Hepatocyte (in vitro differentiated cells): ENCODE measurements around the gene BET1L. TPM values are rescaled to one million over a fixed set of nuclear protein-coding genes. Genes with fewer than 3 reads are reported as not detected.

Experiments used
- DNase-seq: peaks from one replicate; pipeline ENCODE4 v3.0.0-alpha.2; 2016; ENCODE audit warnings: low spot score
- H2AFZ ChIP-seq: fragments of 200-600 bp; sonication (generic); 2 replicates; pipeline ENCODE4 v1.6.0; 2016; ENCODE audit warnings: antibody characterized with exemption, mild to moderate bottlenecking
- H3K27ac ChIP-seq: fragments of 200-600 bp; sonication (generic); 2 replicates; pipeline ENCODE4 v1.5.1; 2016; ENCODE audit warnings: mild to moderate bottlenecking
- H3K27me3 ChIP-seq: fragments of 200-600 bp; sonication (generic); 2 replicates; pipeline ENCODE4 v1.6.1; 2016
- H3K36me3 ChIP-seq: fragments of 200-600 bp; sonication (generic); replicated peaks from 2 replicates; pipeline ENCODE4 v1.5.1; 2016; ENCODE audit warnings: low read depth; ENCODE audit not compliant: insufficient read depth
- H3K4me1 ChIP-seq: fragments of 200-600 bp; sonication (generic); 2 replicates; pipeline ENCODE4 v1.5.1; 2016; ENCODE audit warnings: mild to moderate bottlenecking, moderate library complexity; ENCODE audit not compliant: insufficient read depth
- H3K4me2 ChIP-seq: fragments of 200-600 bp; sonication (generic); 2 replicates; pipeline ENCODE4 v1.6.0; 2016
- H3K4me3 ChIP-seq: fragments of 200-600 bp; sonication (generic); 2 replicates; pipeline ENCODE4 v1.5.1; 2016; ENCODE audit warnings: mild to moderate bottlenecking
- H3K79me2 ChIP-seq: fragments of 200-600 bp; sonication (generic); 2 replicates; pipeline ENCODE4 v1.6.0; 2017; ENCODE audit warnings: mild to moderate bottlenecking
- H3K9me2 ChIP-seq: fragments of 200-600 bp; sonication (generic); replicated peaks from 2 replicates; pipeline ENCODE4 v1.6.0; 2017; ENCODE audit warnings: mild to moderate bottlenecking; ENCODE audit not compliant: insufficient read depth
- H3K9me3 ChIP-seq: fragments of 200-600 bp; sonication (generic); 2 replicates; pipeline ENCODE4 v1.5.1; 2016; ENCODE audit warnings: low read depth, mild to moderate bottlenecking
- H4K20me1 ChIP-seq: fragments of 200-600 bp; sonication (generic); 2 replicates; pipeline ENCODE4 v1.6.0; 2016; ENCODE audit warnings: mild to moderate bottlenecking; ENCODE audit not compliant: insufficient read depth, poor library complexity, severe bottlenecking
- CTCF ChIP-seq: fragments of 200-600 bp; sonication (generic); IDR thresholded peaks from 2 replicates; pipeline ENCODE4 v1.5.1; 2016; ENCODE audit warnings: antibody characterized with exemption, mild to moderate bottlenecking; ENCODE audit not compliant: poor library complexity
- EZH2 ChIP-seq: fragments of 200-600 bp; sonication (generic); IDR thresholded peaks from 2 replicates; pipeline ENCODE4 v1.6.1; 2016; ENCODE audit warnings: antibody characterized with exemption, mild to moderate bottlenecking, borderline replicate concordance
- EZH2phosphoT487 ChIP-seq: fragments of 200-600 bp; sonication (generic); IDR thresholded peaks from one replicate; pipeline ENCODE4 v1.6.1; 2018; ENCODE audit warnings: antibody characterized with exemption, mild to moderate bottlenecking, low read depth, moderate library complexity; ENCODE audit not compliant: unreplicated experiment, severe bottlenecking
- WGBS: methylation state at CpG from one replicate; pipeline ENCODE4 v1.1.6; 2016; ENCODE audit warnings: low lambda C conversion rate; ENCODE audit errors: missing lambda C conversion rate; 5-methylcytosine and 5-hydroxymethylcytosine counted together
- polyA plus RNA-seq: library from polyadenylated mRNA; unstranded; fragments of >200 nt; fragmentation: Nextera tagmentation; extraction: Ambion mirVana; gene quantifications from 2 replicates; pipeline ENCODE4 v1.2.1, GENCODE V29; 2016
- total RNA-seq: library from RNA; depleted of rRNA; stranded (reverse); fragments of >200 nt; gene quantifications from 2 replicates; pipeline ENCODE4 v1.2.3, GENCODE V29; 2014

BET1L gene
- total and polyA plus RNA-seq, 2 experiments from 2014 or later: 33.9 to 70.5 TPM

- TF ChIP-seq EZH2phosphoT487 (no peak), CTCF (no peak), EZH2 (no peak)
- H3K9me3 ChIP-seq: no peaks in the 10 kb centered on the region
- no peak overlapping the region for H3K4me3 ChIP-seq
- H2AFZ ChIP-seq: no peak overlapping the region
- no peaks in the 10 kb centered on the region for H3K9me2 ChIP-seq
- H3K4me2 ChIP-seq: no peak overlapping the region
- no peaks in the 10 kb centered on the region for H3K79me2 ChIP-seq
- 88% methylated on average over 5 of the region's 5 CpGs for WGBS
- no peak for DNase-seq
- no peaks in the 10 kb centered on the region for H3K36me3 ChIP-seq
- no peak overlapping the region for H3K27ac ChIP-seq
- H4K20me1 ChIP-seq: no peaks in the 10 kb centered on the region
- no peaks in the 10 kb centered on the region for H3K4me1 ChIP-seq
- no peaks in the 10 kb centered on the region for H3K27me3 ChIP-seq
These were observed 46.7 kb upstream of the BET1L start for GRCh38 chr11:253886-254270.

- DNase-seq: no peak
These were observed 46.1 kb upstream of the BET1L start for GRCh38 chr11:253160-253885.

GRCh38 chr11:252666-253065, 45.5 kb upstream of the BET1L start:
- H3K4me3 ChIP-seq: no peak overlapping the region
- no peak overlapping the region for H3K27ac ChIP-seq
- DNase-seq: no peak

More at GRCh38 chr11:253160-253885, 46.1 kb upstream of the BET1L start:
- no peaks in the 10 kb centered on the region for H3K36me3 ChIP-seq
- H3K9me2 ChIP-seq: no peaks in the 10 kb centered on the region
- H3K9me3 ChIP-seq: no peaks in the 10 kb centered on the region
- no peaks in the 10 kb centered on the region for H3K79me2 ChIP-seq
- no peaks in the 10 kb centered on the region for H4K20me1 ChIP-seq
- no peak overlapping the region for H3K4me2 ChIP-seq
- no peak overlapping the region for H2AFZ ChIP-seq
- no peak overlapping the region for H3K4me3 ChIP-seq
- no peaks in the 10 kb centered on the region for H3K27me3 ChIP-seq
- 90% methylated on average over 13 of the region's 13 CpGs for WGBS
- TF ChIP-seq CTCF (no peak), EZH2phosphoT487 (no peak), EZH2 (no peak)
- no peak overlapping the region for H3K27ac ChIP-seq
- H3K4me1 ChIP-seq: no peaks in the 10 kb centered on the region

More at GRCh38 chr11:252666-253065, 45.5 kb upstream of the BET1L start:
- TF ChIP-seq CTCF: no peak
- no peak for TF ChIP-seq EZH2phosphoT487
- no peak for TF ChIP-seq EZH2
- Histone ChIP-seq H3K4me2 (no peak overlapping the region), H4K20me1 (no peaks in the 10 kb centered on the region), H3K36me3 (no peaks in the 10 kb centered on the region), H3K9me2 (no peaks in the 10 kb centered on the region), H3K27me3 (no peaks in the 10 kb centered on the region), H3K4me1 (no peaks in the 10 kb centered on the region), H3K79me2 (no peaks in the 10 kb centered on the region), H3K9me3 (no peaks in the 10 kb centered on the region), H2AFZ (no peak overlapping the region)
- 88% methylated on average over 8 of the region's 8 CpGs for whole genome bisulfite sequencing
